Activated T-cell treated with anti-CD3 and anti-CD28 coated beads for 48 hours (primary cell): Measurements from ENCODE around the gene ZXDC.

ENCODE experiments used
- DNase-seq: peaks from one replicate; pipeline ENCODE4 v3.0.0-alpha.2; 2020; ENCODE audit warnings: low read depth

ZXDC gene

GRCh38 chr3:126435456-126436315, 40.0 kb downstream of the ZXDC start:
- no peak for DNase-seq

DNA sequence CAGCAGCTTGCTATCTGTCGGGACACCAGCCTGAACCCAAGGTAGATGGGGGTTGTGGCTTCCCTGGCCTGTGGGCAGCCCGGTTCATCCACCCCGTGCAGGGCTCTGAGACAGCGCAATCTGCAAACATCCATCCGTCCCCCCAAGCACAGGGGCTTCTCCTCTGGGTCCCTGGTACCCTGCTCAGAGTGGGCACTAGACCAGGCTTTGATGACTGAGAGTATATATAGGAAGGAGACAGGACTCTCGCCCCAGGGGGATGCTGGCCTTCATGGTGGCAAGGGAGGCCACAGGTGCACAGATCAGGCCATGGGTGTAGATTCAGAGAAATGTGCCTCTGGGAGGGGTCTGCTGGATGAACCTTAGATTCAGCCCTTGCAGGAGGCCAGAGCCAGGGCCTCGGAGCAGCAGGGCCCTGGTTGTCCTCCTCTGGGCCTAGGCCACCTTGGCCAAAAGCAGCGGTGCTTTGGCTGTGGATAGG, 40.7 kb downstream of the ZXDC start:
- DNase-seq: no peak

GRCh38 chr3:126434264-126434590, 41.5 kb downstream of the ZXDC start:
- DNase-seq: no peak

DNA sequence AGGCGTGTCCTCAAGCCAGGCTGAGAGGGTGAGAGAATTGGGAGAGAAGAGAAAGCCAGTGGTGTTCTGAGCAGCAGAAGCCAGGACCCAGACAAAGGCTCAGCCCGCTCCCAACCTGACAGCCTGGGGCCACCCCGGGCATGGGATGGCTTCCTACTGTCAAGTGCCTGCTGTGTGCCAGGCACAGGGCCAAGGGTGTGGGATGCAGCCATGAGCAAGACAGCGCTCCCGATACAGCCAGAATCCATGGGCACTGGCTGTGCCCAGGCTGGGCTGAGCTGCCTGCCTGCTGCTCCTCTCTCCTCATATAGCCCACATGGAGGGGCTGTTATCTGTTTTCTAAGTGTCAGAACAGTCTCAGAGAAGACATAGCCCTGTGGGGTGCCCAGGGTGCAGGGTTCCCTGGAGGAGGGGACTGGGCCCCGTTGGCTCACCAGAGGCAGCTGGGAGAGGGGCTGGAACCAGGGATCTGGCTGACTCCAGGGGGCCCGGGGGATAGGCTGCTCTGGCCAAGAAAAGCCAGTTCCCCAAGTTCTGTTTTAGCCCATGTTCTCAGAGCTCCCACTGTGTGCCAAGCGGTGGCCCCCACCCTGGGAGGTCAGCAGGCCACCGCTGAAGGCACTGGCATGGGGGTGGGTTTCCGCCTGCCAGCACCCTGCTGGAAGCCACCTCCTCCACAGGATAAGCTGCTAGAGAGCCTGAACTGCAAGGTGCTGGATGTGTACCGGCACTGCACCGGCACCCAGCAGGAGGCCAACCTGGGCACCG, 42.0 kb downstream of the ZXDC start:
- no peak for DNase-seq

DNA sequence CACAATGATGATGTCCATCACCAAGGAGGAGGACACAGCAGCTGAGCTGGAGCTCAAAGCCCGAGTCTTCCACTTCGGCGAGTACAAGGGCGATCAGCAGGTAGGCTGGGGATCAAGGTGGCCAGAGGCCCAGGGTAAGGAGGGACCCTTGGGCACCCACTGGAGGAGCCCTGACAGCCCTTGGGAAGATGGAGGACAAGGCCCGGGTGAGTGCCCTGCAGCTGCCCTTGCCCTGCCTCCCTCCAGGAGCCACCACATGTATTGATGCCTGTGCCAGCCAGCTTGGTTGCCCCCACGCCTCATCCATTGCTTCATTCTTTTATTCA, 42.6 kb downstream of the ZXDC start:
- DNase-seq: no peak

GRCh38 chr3:126432361-126433104, 43.2 kb downstream of the ZXDC start:
- DNase-seq: no peak

DNA sequence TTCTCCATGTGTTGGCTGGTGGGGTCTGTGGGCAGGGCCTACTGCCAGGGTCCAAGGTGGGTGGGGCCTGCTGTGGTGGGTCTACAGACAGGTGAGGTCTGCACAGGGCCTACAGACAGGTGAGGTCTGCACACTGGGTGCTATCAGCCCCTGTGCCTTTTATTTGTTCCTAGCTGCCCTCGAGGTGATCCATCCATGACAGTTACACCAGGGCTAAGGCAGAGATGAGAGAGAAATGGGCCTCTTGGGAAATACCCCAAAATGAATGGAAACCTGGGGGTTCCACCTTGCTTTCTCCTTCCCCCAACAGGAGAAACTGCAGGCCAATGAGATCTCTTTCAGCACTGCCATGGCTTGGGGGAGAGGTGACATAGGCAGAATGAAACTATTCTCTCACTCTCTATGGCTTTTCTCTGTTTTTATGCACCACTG, 44.6 kb downstream of the ZXDC start:
- DNase-seq: no peak

DNA sequence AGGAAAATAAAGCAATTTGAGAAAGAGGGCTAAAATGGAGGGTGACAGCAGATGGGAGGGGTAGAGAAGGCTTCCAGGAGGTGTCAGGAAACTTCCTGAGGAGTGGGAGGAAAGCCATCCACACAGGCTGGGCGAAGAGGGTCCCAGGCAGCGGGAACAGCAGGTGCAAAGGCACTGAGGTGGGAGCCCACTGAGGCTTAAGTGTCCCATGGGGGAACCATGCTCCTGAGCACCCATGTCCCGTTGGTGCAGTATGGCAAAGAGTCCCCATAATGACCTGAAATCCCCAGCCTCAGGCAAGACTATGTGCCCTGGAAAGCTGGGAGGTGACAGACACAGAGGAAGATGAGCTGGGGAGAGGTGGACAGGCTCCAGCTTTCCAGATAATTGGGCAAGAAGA, 50.9 kb downstream of the ZXDC start:
- no peak for DNase-seq

DNA sequence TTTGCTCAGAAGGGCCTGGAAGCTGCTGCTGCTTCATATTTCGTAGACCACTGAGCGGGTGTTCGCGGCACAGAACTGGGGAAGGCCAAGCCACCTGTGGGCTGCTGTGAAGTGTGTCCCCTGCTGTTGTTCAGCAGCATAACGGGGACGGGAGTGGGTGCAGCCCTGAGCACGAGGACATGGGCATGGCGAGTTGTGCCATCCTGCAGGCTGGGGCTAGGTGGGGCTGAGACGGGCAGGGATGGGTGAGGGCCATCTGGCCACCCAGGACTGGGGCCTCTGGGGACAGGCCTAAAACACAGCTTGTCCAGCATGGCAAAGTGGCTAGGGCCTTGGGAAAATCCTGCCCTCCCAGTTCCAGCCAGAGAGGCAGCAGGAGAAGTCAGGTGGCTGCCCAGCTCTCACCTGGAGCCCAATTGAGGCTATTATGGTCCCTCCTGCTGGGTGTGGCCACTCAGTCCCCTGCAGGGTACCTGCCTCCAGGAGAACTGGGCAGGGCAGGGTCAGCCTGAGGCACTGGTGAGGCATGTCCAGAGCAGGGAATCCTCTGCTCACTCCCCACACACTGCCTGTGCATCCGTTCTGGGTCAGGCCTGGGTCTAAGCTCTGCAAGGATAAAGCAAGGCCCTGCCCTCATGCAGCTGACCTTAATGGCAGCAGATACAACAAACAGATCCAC, 51.5 kb downstream of the ZXDC start:
- DNase-seq: no peak

- DNase-seq: no peak
Measured at GRCh38 chr3:126423191-126424038, 52.3 kb downstream of the ZXDC start.

GRCh38 chr3:126422571-126423091, 53.1 kb downstream of the ZXDC start:
- no peak for DNase-seq

DNA sequence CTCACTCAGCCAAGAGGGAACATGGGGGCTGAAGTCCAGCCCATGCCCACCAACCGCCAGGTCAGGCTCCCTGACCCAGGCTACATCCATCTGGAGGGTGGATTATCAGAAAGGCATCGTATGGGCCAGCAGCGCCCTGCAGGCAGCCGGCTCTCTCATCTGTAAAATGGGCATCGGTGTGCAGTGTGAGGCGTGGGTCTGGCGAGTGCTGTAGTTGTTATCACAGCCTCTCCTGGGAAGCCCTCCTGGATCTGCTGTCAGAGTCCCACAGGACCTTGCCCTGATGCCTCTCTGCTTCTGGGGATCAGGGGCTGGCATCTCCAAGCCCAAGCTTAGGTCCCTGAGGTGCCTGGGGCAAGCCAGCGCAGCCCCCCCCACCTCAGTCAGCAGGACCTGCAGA, 53.6 kb downstream of the ZXDC start:
- DNase-seq: no peak

- DNase-seq: no peak
Measured at GRCh38 chr3:126421573-126422119, 54.0 kb downstream of the ZXDC start.

GRCh38 chr3:126419886-126420786, 55.6 kb downstream of the ZXDC start:
- no peak for DNase-seq

DNA sequence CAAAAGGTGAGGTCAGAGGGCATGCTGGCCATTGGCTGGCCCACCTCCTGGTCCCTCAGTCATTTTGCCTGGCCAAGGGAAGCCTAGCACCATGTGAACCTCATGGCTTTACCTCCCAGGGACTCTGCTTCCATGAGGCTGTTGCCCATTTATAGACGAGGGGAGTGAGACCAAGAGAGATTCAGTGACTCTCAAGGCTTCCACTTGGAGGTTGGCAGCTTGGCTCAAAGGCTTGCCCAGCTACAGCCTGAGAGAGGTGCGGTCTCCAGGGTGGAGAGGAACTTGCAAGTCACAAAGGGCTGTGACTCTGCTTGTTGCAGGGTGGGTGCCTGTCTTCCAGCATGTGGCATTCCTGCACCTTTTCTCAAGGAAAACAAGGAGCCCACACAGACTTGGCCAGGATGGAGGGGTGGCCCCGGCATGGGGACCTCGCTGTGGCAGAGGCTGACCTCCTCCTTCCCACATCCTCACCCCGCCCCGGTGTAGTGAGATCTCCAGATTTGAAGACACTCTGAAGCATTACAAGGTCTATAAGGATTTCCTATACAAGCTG, 56.5 kb downstream of the ZXDC start:
- no peak for DNase-seq

GRCh38 chr3:126418661-126419131, 57.0 kb downstream of the ZXDC start:
- no peak for DNase-seq

GRCh38 chr3:126417981-126418530, 57.6 kb downstream of the ZXDC start:
- no peak for DNase-seq

DNA sequence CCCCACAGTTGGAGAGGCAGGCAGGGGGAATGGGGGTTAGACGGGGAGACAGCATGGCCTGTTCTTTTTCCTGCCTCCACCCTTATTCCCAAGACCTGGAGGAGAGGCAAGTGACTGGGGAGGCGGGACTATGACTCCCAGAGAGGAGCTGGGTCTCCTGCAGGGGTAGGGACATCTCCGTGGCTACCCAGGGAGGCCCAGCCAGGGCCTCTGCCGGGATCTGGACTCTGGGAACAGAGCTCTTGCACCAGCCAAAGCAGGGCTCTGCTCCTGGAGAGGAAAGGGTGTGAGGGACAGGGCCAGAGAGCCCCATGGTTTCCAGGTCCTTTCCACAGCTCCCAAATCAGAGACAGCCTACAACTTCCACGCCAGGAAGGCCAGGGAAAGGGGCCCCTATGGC, 58.2 kb downstream of the ZXDC start:
- no peak for DNase-seq

DNA sequence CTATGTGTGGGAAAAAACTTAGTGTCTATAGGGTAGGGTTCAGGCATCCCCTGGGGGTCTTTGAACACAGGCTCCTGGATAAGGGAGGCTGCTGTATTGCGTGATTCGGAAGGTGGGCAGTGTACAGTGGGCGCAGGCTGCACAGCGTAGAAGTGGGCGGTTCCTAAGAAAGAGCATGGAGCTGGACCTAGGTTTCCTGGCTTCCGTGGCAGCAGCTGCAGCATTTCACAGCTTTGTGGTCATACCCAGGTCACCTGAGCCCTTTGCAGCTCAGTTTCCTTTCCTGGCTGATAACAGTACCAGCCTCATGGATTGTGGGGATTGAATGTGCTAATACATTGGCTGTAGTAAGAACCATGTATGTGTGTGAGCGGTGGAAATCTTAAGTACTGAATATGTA, 58.7 kb downstream of the ZXDC start:
- DNase-seq: no peak
